Tibial nerve (tissue), 4 donors: ENCODE data around the gene CLEC18A. TPM values are rescaled to one million over a fixed set of nuclear protein-coding genes. Genes with fewer than 3 reads are reported as not detected.
"Not testable (repeated sequence)": the region's sequence is repeated elsewhere in the genome, so short reads cannot be mapped to it uniquely, and the experiment has no call there.

Source experiments
- DNase-seq, 2 donors: peaks; one replicate each; pipeline ENCODE4 v3.0.0-alpha.2; 2019; ENCODE audit warnings: low spot score in 2 of 2
- H3K27ac ChIP-seq, 4 donors: fragments of 200-600 bp; sonication (generic) in 3 of 4; one replicate each; pipeline ENCODE4 v1.5.1; 2017 to 2019; ENCODE audit warnings: mild to moderate bottlenecking in 1 of 4
- H3K27me3 ChIP-seq, 2 donors: fragments of 200-600 bp; sonication (generic) in 1 of 2; one replicate each; pipeline versions ENCODE4 v1.5.1 to v1.6.0; 2017 to 2019
- H3K36me3 ChIP-seq, 3 donors: fragments of 200-600 bp; sonication (generic); one replicate each; pipeline ENCODE4 v1.5.1; 2018 to 2019
- H3K4me1 ChIP-seq, 4 donors: fragments of 200-600 bp; sonication (generic) in 3 of 4; one replicate each; pipeline ENCODE4 v1.5.1; 2017 to 2019
- H3K4me3 ChIP-seq, 4 donors: fragments of 200-600 bp; sonication (generic) in 3 of 4; one replicate each; pipeline ENCODE4 v1.5.1; 2017 to 2019; ENCODE audit warnings: mild to moderate bottlenecking in 1 of 4, moderate library complexity in 1 of 4
- H3K9me3 ChIP-seq, 4 donors: fragments of 200-600 bp; sonication (generic) in 3 of 4; one replicate each; pipeline ENCODE4 v1.5.1; 2017 to 2019
- POLR2A ChIP-seq, 2 donors: fragments of 450-650 bp; IDR thresholded peaks; one replicate each; pipeline ENCODE4 v1.6.1; 2017; ENCODE audit warnings: antibody characterized with exemption in 2 of 2, mild to moderate bottlenecking in 2 of 2, moderate library complexity in 2 of 2
- WGBS, 2 donors: methylation state at CpG; one replicate each; pipeline ENCODE4 v1.1.5; 2018; 5-methylcytosine and 5-hydroxymethylcytosine counted together
- total RNA-seq, 4 donors: library from RNA; depleted of rRNA; stranded (reverse); fragments of >200 nt; gene quantifications; one replicate each; pipeline ENCODE4 v1.1.0, GENCODE V29; 2016

CLEC18A gene
- total RNA-seq, 4 donors from 2014 or later = 1.2 to 2.4 (median 2.1) TPM; not detected in 1

- H3K4me1 ChIP-seq, DNase-seq: not testable (repeated sequence)
- WGBS, 2 donors = no CpG with 5 or more reads among the region's 14 CpGs
Measured at GRCh38 chr16:69951672-69952031, 518 bp downstream of the CLEC18A start.

GRCh38 chr16:69952116-69952515 is 982 bp downstream of the CLEC18A start:
- not testable (repeated sequence) for DNase-seq, H3K27me3 ChIP-seq, H3K4me1 ChIP-seq, H3K36me3 ChIP-seq, H3K4me3 ChIP-seq, H3K9me3 ChIP-seq, H3K27ac ChIP-seq
- WGBS, 2 donors = no CpG with 5 or more reads among the region's 15 CpGs

More at GRCh38 chr16:69951672-69952031, 518 bp downstream of the CLEC18A start:
- H3K27ac ChIP-seq, H3K27me3 ChIP-seq, H3K36me3 ChIP-seq, H3K4me3 ChIP-seq, H3K9me3 ChIP-seq: not testable (repeated sequence)

- not testable (repeated sequence) for H3K9me3 ChIP-seq, H3K27me3 ChIP-seq, DNase-seq, H3K4me3 ChIP-seq, H3K36me3 ChIP-seq, H3K27ac ChIP-seq, H3K4me1 ChIP-seq
- WGBS, 2 donors = 89 to 100% methylated on average over 3 to 5 of the region's 24 CpGs
Measured at GRCh38 chr16:69952572-69953355, 1.6 kb downstream of the CLEC18A start.

GRCh38 chr16:69954241-69954640 is 3.1 kb downstream of the CLEC18A start:
- not testable (repeated sequence) for H3K27ac ChIP-seq, H3K9me3 ChIP-seq, DNase-seq, H3K27me3 ChIP-seq, H3K36me3 ChIP-seq, H3K4me3 ChIP-seq, H3K4me1 ChIP-seq
- 92 to 95% methylated on average over 10 to 11 of the region's 13 CpGs for WGBS, 2 donors

- not testable (repeated sequence) for H3K4me1 ChIP-seq, H3K9me3 ChIP-seq, H3K27me3 ChIP-seq, H3K36me3 ChIP-seq, H3K27ac ChIP-seq, DNase-seq, H3K4me3 ChIP-seq
- no CpG with 5 or more reads among the region's 9 CpGs for WGBS, 2 donors
Measured at GRCh38 chr16:69963312-69963711, 12.2 kb downstream of the CLEC18A start.

- DNase-seq = peak in 1 of 2 donors; percentile 23
Measured at GRCh38 chr16:69964960-69965660, 14.0 kb downstream of the CLEC18A start.

GRCh38 chr16:69965661-69966054 is 14.5 kb downstream of the CLEC18A start:
- not testable (repeated sequence) for H3K36me3 ChIP-seq, H3K4me1 ChIP-seq, H3K9me3 ChIP-seq, DNase-seq, H3K27me3 ChIP-seq
- no CpG with 5 or more reads among the region's 24 CpGs for WGBS, 2 donors
- H3K4me3 ChIP-seq = peak overlapping the region; percentile 26 to 56 (median 48)
- peak overlapping the region; percentile 63 to 88 (median 72) for H3K27ac ChIP-seq

More at GRCh38 chr16:69964960-69965660, 14.0 kb downstream of the CLEC18A start:
- 58 to 61% methylated on average over 4 to 9 of the region's 68 CpGs for WGBS, 2 donors
- not testable (repeated sequence) for H3K36me3 ChIP-seq, H3K4me1 ChIP-seq, H3K27me3 ChIP-seq, H3K9me3 ChIP-seq
- peak overlapping the region; percentile 26 to 56 (median 48) for H3K4me3 ChIP-seq
- peak in 1 of 2 donors; percentile 26 for TF ChIP-seq POLR2A (IDR thresholded peaks at IDR 0.05)
- peak overlapping the region; percentile 63 to 88 (median 72) for H3K27ac ChIP-seq

GRCh38 chr16:69967688-69968087 is 16.6 kb downstream of the CLEC18A start:
- no CpG with 5 or more reads among the region's 5 CpGs for WGBS, 2 donors
- not testable (repeated sequence) for H3K4me3 ChIP-seq, H3K27me3 ChIP-seq, DNase-seq, H3K4me1 ChIP-seq, H3K36me3 ChIP-seq, H3K27ac ChIP-seq, H3K9me3 ChIP-seq

- H3K27me3 ChIP-seq = not testable (repeated sequence)
- WGBS, 2 donors = no CpG with 5 or more reads among the region's 10 CpGs
Measured at GRCh38 chr16:69968125-69968524, 17.0 kb downstream of the CLEC18A start.

GRCh38 chr16:69969657-69970056 is 18.5 kb downstream of the CLEC18A start:
- 88 to 93% methylated on average over 4 of the region's 4 CpGs for WGBS, 2 donors
- not testable (repeated sequence) for H3K27me3 ChIP-seq

More at GRCh38 chr16:69968125-69968524, 17.0 kb downstream of the CLEC18A start:
- not testable (repeated sequence) for H3K4me3 ChIP-seq, H3K36me3 ChIP-seq, H3K9me3 ChIP-seq, DNase-seq, H3K4me1 ChIP-seq, H3K27ac ChIP-seq

GRCh38 chr16:69972120-69972519 is 21.0 kb downstream of the CLEC18A start:
- H3K4me3 ChIP-seq, H3K9me3 ChIP-seq, H3K27me3 ChIP-seq, H3K36me3 ChIP-seq, H3K27ac ChIP-seq, DNase-seq, H3K4me1 ChIP-seq: not testable (repeated sequence)
- 82% methylated on average over 4 of the region's 7 CpGs; no CpG with 5 or more reads in 1 of the 2 donors for WGBS, 2 donors

More at GRCh38 chr16:69969657-69970056, 18.5 kb downstream of the CLEC18A start:
- H3K9me3 ChIP-seq, DNase-seq, H3K36me3 ChIP-seq, H3K4me1 ChIP-seq, H3K4me3 ChIP-seq, H3K27ac ChIP-seq: not testable (repeated sequence)

GRCh38 chr16:69972935-69973334 is 21.8 kb downstream of the CLEC18A start:
- H3K36me3 ChIP-seq, H3K4me1 ChIP-seq, H3K27ac ChIP-seq, H3K27me3 ChIP-seq, H3K9me3 ChIP-seq, DNase-seq, H3K4me3 ChIP-seq: not testable (repeated sequence)
- 85 to 100% methylated on average over 2 to 8 of the region's 8 CpGs for WGBS, 2 donors

- not testable (repeated sequence) for H3K27me3 ChIP-seq, H3K9me3 ChIP-seq, H3K4me3 ChIP-seq, H3K27ac ChIP-seq, DNase-seq, H3K4me1 ChIP-seq
- WGBS, 2 donors = 80 to 86% methylated on average over 1 of the region's 1 CpG
- peaks cover 0 to 25% (median 0%) of the 10 kb centered on the region in 3 donors for H3K36me3 ChIP-seq
Measured at GRCh38 chr16:69985196-69985595, 34.1 kb downstream of the CLEC18A start.
